IMR-90 (cell line): ENCODE data around the gene SPRY1. TPM values are rescaled to one million over a fixed set of nuclear protein-coding genes. Genes with fewer than 3 reads are reported as not detected.

Experiments used
- ATAC-seq: fragments of 200-7000 bp; cut with Tn5 transposase; 2 replicates; pipeline ENCODE4 v1.9.1; 2020; ENCODE audit warnings: low read depth, mild to moderate bottlenecking, moderate library complexity
- BruUV-seq: library from RNA; stranded (reverse); fragments of 400-500 nt; replicated peaks from 2 replicates; lab custom pipeline; 2021; lab: Mats Ljungman, UMichigan
- CTCF ChIA-PET: fragments of 300-600 bp; formaldehyde crosslinking; extraction: SDS; loops from one replicate; lab custom pipeline; 2021; ENCODE audit warnings: antibody characterized with exemption; lab: Yijun Ruan, JAX
- POLR2A ChIA-PET: fragments of 300-600 bp; sonication (Branson Sonifier 250); formaldehyde crosslinking; loops from one replicate; lab custom pipeline; 2022; ENCODE audit warnings: antibody characterized with exemption; ENCODE audit not compliant: unreplicated experiment; lab: Charles Lee
- DNase-seq: peaks from one replicate; pipeline ENCODE4 v3.0.0; 2013
- H2AFZ ChIP-seq: replicated peaks from 2 replicates; pipeline ENCODE3; 2013; ENCODE audit warnings: low read length, mild to moderate bottlenecking; ENCODE audit not compliant: poor library complexity
- H2AK5ac ChIP-seq: 2 replicates; pipeline ENCODE4 v1.6.1; 2013; ENCODE audit warnings: low read depth, low read length, inconsistent platforms
- H2AK9ac ChIP-seq: replicated peaks from 2 replicates; pipeline ENCODE3; 2013; ENCODE audit warnings: mild to moderate bottlenecking, low read depth, low read length, moderate library complexity; ENCODE audit not compliant: poor library complexity
- H2BK120ac ChIP-seq: 2 replicates; pipeline ENCODE4 v1.6.1; 2013; ENCODE audit warnings: low read depth, low read length, inconsistent platforms
- H2BK15ac ChIP-seq: 3 replicates; pipeline ENCODE4 v1.6.1; 2013; ENCODE audit warnings: low read depth, low read length, inconsistent platforms
- H2BK20ac ChIP-seq: 2 replicates; pipeline ENCODE4 v1.6.1; 2013; ENCODE audit warnings: low read depth, mild to moderate bottlenecking, inconsistent platforms, low read length, moderate library complexity
- H2BK5ac ChIP-seq: 2 replicates; pipeline ENCODE4 v1.6.1; 2013; ENCODE audit warnings: mild to moderate bottlenecking, low read depth, low read length, inconsistent platforms; ENCODE audit not compliant: poor library complexity, severe bottlenecking
- H3K14ac ChIP-seq: replicated peaks from 2 replicates; pipeline ENCODE4 v1.6.1; 2013; ENCODE audit warnings: low read depth, low read length, inconsistent platforms
- H3K18ac ChIP-seq: 2 replicates; pipeline ENCODE4 v1.6.1; 2013; ENCODE audit warnings: low read depth, low read length, control low read depth
- H3K23ac ChIP-seq: 2 replicates; pipeline ENCODE4 v1.6.1; 2013; ENCODE audit warnings: low read depth, low read length, inconsistent platforms
- H3K27ac ChIP-seq: 2 replicates; pipeline ENCODE4 v1.5.1; 2013; ENCODE audit warnings: mild to moderate bottlenecking, control low read depth, low read length; ENCODE audit not compliant: insufficient read depth
- H3K27me3 ChIP-seq: 2 replicates; pipeline ENCODE4 v1.6.1; 2013; ENCODE audit warnings: low read length; ENCODE audit not compliant: control insufficient read depth, insufficient read depth
- H3K36me3 ChIP-seq: 2 replicates; pipeline ENCODE4 v1.6.1; 2013; ENCODE audit warnings: low read length, mixed read lengths; ENCODE audit not compliant: control insufficient read depth, insufficient read depth
- H3K4ac ChIP-seq: 2 replicates; pipeline ENCODE4 v1.6.1; 2013; ENCODE audit warnings: low read depth, low read length, inconsistent platforms
- H3K4me1 ChIP-seq: 2 replicates; pipeline ENCODE4 v1.6.1; 2013; ENCODE audit warnings: low read length, mixed read lengths; ENCODE audit not compliant: control insufficient read depth, insufficient read depth
- H3K4me2 ChIP-seq: 2 replicates; pipeline ENCODE4 v1.6.1; 2013; ENCODE audit warnings: low read depth, mild to moderate bottlenecking, control low read depth, low read length, moderate library complexity
- H3K4me3 ChIP-seq: 2 replicates; pipeline ENCODE4 v1.5.1; 2013; ENCODE audit warnings: low read depth, mild to moderate bottlenecking, control low read depth, low read length, moderate library complexity; ENCODE audit not compliant: insufficient read depth
- H3K56ac ChIP-seq: 2 replicates; pipeline ENCODE4 v1.6.1; 2013; ENCODE audit warnings: low read length, inconsistent platforms; ENCODE audit not compliant: insufficient read depth; ENCODE audit errors: extremely low read depth
- H3K79me1 ChIP-seq, 2 experiments: 2 replicates each; pipeline ENCODE4 v1.6.1; 2013; ENCODE audit warnings: low read length in 2 of 2, inconsistent platforms in 1 of 2, low read depth in 1 of 2
- H3K9ac ChIP-seq: 2 replicates; pipeline ENCODE4 v1.6.1; 2013; ENCODE audit warnings: low read depth, low read length, control low read depth
- H3K9me1 ChIP-seq: 2 replicates; pipeline ENCODE4 v1.6.1; 2013; ENCODE audit warnings: low read length, inconsistent platforms; ENCODE audit not compliant: insufficient read depth
- H3K9me3 ChIP-seq: 2 replicates; pipeline ENCODE4 v1.6.1; 2013; ENCODE audit warnings: low read length; ENCODE audit not compliant: control insufficient read depth, insufficient read depth
- H4K20me1 ChIP-seq: 2 replicates; pipeline ENCODE4 v1.6.1; 2013; ENCODE audit warnings: low read length, inconsistent platforms; ENCODE audit not compliant: insufficient read depth
- H4K5ac ChIP-seq: 2 replicates; pipeline ENCODE4 v1.6.1; 2013; ENCODE audit warnings: mild to moderate bottlenecking, low read depth, low read length, control low read depth
- H4K8ac ChIP-seq, 2 experiments: 2 replicates each; pipeline ENCODE4 v1.6.1; 2013; ENCODE audit warnings: low read depth in 2 of 2, low read length in 2 of 2, control low read depth in 1 of 2, inconsistent platforms in 1 of 2
- H4K91ac ChIP-seq: 2 replicates; pipeline ENCODE4 v1.6.1; 2013; ENCODE audit warnings: low read depth, low read length, inconsistent platforms; ENCODE audit not compliant: insufficient read depth
- BHLHE40 ChIP-seq: fragments of 150-350 bp; IDR thresholded peaks from 2 replicates; pipeline ENCODE4 v1.6.1; 2016; ENCODE audit warnings: mild to moderate bottlenecking, low read depth, low read length
- CEBPB ChIP-seq: IDR thresholded peaks from 2 replicates; pipeline ENCODE4 v1.6.1; 2012; ENCODE audit warnings: low read depth, low read length, improper control_type of control experiment
- CHD1 ChIP-seq: IDR thresholded peaks from 2 replicates; pipeline ENCODE4 v1.6.1; 2012; ENCODE audit warnings: low read depth, low read length, improper control_type of control experiment
- FOS ChIP-seq: fragments of 150-350 bp; IDR thresholded peaks from 2 replicates; pipeline ENCODE4 v1.6.1; 2016; ENCODE audit warnings: low read depth, low read length
- MAFK ChIP-seq: IDR thresholded peaks from 2 replicates; pipeline ENCODE4 v1.6.1; 2012; ENCODE audit warnings: low read depth, low read length, improper control_type of control experiment
- MAZ ChIP-seq: IDR thresholded peaks from 2 replicates; pipeline ENCODE4 v1.6.1; 2012; ENCODE audit warnings: low read depth, mild to moderate bottlenecking, low read length, improper control_type of control experiment, moderate library complexity, borderline replicate concordance
- NFE2L2 ChIP-seq: fragments of 150-350 bp; IDR thresholded peaks from 2 replicates; pipeline ENCODE4 v1.6.1; 2016; ENCODE audit warnings: low read depth, mild to moderate bottlenecking, low read length
- POLR2A ChIP-seq: IDR thresholded peaks from 2 replicates; pipeline ENCODE4 v1.6.1; 2012; ENCODE audit warnings: mild to moderate bottlenecking, low read depth, low read length
- RAD21 ChIP-seq: IDR thresholded peaks from 2 replicates; pipeline ENCODE4 v1.6.1; 2012; ENCODE audit warnings: low read length, improper control_type of control experiment
- RCOR1 ChIP-seq: IDR thresholded peaks from 2 replicates; pipeline ENCODE4 v1.6.1; 2012; ENCODE audit warnings: mild to moderate bottlenecking, low read length, improper control_type of control experiment; ENCODE audit not compliant: insufficient replicate concordance
- RFX5 ChIP-seq: IDR thresholded peaks from 2 replicates; pipeline ENCODE4 v1.8.0; 2012; ENCODE audit warnings: low read depth, mild to moderate bottlenecking, low read length, moderate library complexity
- SMC3 ChIP-seq: fragments of 150-350 bp; IDR thresholded peaks from 2 replicates; pipeline ENCODE4 v1.6.1; 2016; ENCODE audit warnings: low read depth, mild to moderate bottlenecking, antibody characterized with exemption, low read length, moderate library complexity
- WGBS, 2 experiments: methylation state at CpG; one replicate each; pipeline versions ENCODE4 v1.1.5 to v1.1.7; 2013; ENCODE audit warnings: missing lambda C conversion rate in 2 of 2; ENCODE audit not compliant: insufficient read length in 1 of 2; ENCODE audit errors: extremely low coverage in 2 of 2; 5-methylcytosine and 5-hydroxymethylcytosine counted together
- dilution Hi-C: fragments of 300-500 bp; cut with HindIII; formaldehyde crosslinking; loops from one replicate; pipeline ENCODE4 v1.14.3; 2018; ENCODE audit warnings: low sequenced_read_pairs; ENCODE audit not compliant: unreplicated experiment
- in situ Hi-C: fragments of 300-500 bp; cut with MboI; formaldehyde crosslinking; loops from 3 replicates; pipeline ENCODE4 v1.14.3; 2019; ENCODE audit warnings: low sequenced_read_pairs, inconsistent platforms, mixed read lengths
- intact Hi-C: fragments of 100-400 bp; cut with micrococcal nuclease; formaldehyde crosslinking; loops from 2 replicates; pipeline ENCODE4 v1.10.0; 2022
- polyA plus RNA-seq, 3 experiments: library from polyadenylated mRNA; depleted of rRNA; stranded (reverse); fragments of >200 nt; gene quantifications; 2 replicates each; pipeline ENCODE4 v1.2.3, GENCODE V29; 2012; ENCODE audit warnings: low replicate concordance in 1 of 3
- total RNA-seq: library from RNA; depleted of rRNA; stranded (reverse); fragments of >200 nt; gene quantifications from 2 replicates; pipeline ENCODE4 v1.2.3, GENCODE V29; 2012
- TF ChIP-seq, protein P1 (sequence below): fragments of 150-350 bp; IDR thresholded peaks from 2 replicates; pipeline ENCODE4 v1.6.1; 2016; ENCODE audit warnings: low read depth, mild to moderate bottlenecking, low read length, moderate library complexity, borderline replicate concordance
- TF ChIP-seq, protein P2 (sequence below): fragments of 150-350 bp; IDR thresholded peaks from 2 replicates; pipeline ENCODE4 v1.6.1; 2017; ENCODE audit warnings: mild to moderate bottlenecking, antibody characterized with exemption, low read length, low read depth
- TF ChIP-seq, protein P3 (sequence below): conservative IDR thresholded peaks from 2 replicates; pipeline ENCODE4 v1.5.1; 2012; ENCODE audit warnings: mild to moderate bottlenecking, low read depth, low read length, improper control_type of control experiment

The SPRY1 gene
- total and polyA plus RNA-seq, 2 of the 4 experiments (the other 2 are of a cell fraction), result 1.4 to 2.2 TPM

DNA sequence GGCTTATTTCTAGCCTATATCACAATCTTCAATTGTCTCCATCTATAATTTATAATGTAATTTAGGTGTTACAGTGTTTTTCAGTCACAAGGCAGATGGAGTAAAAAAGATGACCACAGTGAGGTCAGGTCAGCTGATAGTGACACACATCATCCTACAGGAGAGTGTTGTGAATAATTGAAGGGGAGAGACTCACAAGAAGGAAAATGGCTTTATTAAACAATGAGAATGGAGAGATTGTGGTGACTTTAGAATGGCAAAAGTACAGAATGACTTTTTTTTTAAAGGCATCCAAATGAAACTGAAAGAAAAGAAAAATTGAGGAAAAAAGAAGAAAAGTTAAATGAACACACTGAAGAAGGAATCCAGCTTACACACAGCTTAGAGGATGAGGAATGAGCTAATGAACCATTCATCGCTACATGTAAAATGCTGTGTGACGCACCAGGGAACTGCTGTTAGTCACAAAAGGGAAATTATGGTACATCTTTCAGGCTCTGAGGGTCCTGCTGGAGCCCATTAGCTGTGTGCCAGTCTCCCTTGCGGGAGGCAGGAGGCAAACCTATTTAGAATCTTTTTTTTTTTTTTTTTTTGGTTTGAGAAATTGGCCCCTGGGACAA, 56.6 kb downstream of the SPRY1 start:
- Histone ChIP-seq H2BK5ac (peak overlapping the region; percentile 48), H3K23ac (peak overlapping the region; percentile 69), H4K91ac (no peak overlapping the region), H2AK9ac (no peak overlapping the region), H2BK120ac (peak overlapping the region; percentile 76), H2AFZ (no peak overlapping the region), H2BK20ac (peak overlapping the region; percentile 83), H4K8ac (peak overlapping the region; percentile 2 to 62), H3K27me3 (no peaks in the 10 kb centered on the region), H2BK15ac (peak overlapping the region; percentile 61), H2AK5ac (peak overlapping the region; percentile 85), H4K20me1 (no peaks in the 10 kb centered on the region), H3K14ac (peak overlapping the region; percentile 79), H3K9me1 (peaks cover 9% of the 10 kb centered on the region), H3K56ac (no peak overlapping the region), H3K79me1 (no peaks in the 10 kb centered on the region), H3K4me2 (peak overlapping the region; percentile 41; the same call in 1 of the 2 replicates), H3K9me3 (no peaks in the 10 kb centered on the region), H4K5ac (peak overlapping the region; percentile 45; the same call in 1 of the 2 replicates), H3K4me3 (no peak overlapping the region), H3K4me1 (peaks cover 4% of the 10 kb centered on the region), H3K4ac (peak overlapping the region; percentile 78), H3K9ac (no peak overlapping the region), H3K18ac (peak overlapping the region; percentile 51; the same call in 1 of the 2 replicates), H3K27ac (no peak overlapping the region), H3K36me3 (no peaks in the 10 kb centered on the region)
- intact Hi-C loops (no loop called here), dilution Hi-C loops (no loop called here), in situ Hi-C loops (no loop called here)
- ATAC-seq (peak; percentile 24), DNase-seq (peak; percentile 43)
- POLR2A ChIA-PET, result no interaction called here
- CTCF ChIA-PET, result interaction anchor here (0.6 to 1.2 kb wide), 3 partner anchors 65 to 305 kb away, joined by 3 to 5 read pairs (median 3); no protein-coding TSS in a partner anchor
- 60% methylated on average over 1 of the region's 3 CpGs; no CpG with 5 or more reads in 1 of the 2 experiments for WGBS, 2 experiments
- BruUV-seq, result no TSS peak
- no peak for TF ChIP-seq RFX5
- no peak for TF ChIP-seq CHD1
- no peak for TF ChIP-seq MAZ
- TF ChIP-seq, protein P1, sequence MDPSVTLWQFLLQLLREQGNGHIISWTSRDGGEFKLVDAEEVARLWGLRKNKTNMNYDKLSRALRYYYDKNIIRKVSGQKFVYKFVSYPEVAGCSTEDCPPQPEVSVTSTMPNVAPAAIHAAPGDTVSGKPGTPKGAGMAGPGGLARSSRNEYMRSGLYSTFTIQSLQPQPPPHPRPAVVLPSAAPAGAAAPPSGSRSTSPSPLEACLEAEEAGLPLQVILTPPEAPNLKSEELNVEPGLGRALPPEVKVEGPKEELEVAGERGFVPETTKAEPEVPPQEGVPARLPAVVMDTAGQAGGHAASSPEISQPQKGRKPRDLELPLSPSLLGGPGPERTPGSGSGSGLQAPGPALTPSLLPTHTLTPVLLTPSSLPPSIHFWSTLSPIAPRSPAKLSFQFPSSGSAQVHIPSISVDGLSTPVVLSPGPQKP, result no peak
- no peak for TF ChIP-seq CEBPB
- TF ChIP-seq, protein P2, sequence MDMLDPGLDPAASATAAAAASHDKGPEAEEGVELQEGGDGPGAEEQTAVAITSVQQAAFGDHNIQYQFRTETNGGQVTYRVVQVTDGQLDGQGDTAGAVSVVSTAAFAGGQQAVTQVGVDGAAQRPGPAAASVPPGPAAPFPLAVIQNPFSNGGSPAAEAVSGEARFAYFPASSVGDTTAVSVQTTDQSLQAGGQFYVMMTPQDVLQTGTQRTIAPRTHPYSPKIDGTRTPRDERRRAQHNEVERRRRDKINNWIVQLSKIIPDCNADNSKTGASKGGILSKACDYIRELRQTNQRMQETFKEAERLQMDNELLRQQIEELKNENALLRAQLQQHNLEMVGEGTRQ, result no peak
- TF ChIP-seq POLR2A, result no peak
- TF ChIP-seq, protein P3, sequence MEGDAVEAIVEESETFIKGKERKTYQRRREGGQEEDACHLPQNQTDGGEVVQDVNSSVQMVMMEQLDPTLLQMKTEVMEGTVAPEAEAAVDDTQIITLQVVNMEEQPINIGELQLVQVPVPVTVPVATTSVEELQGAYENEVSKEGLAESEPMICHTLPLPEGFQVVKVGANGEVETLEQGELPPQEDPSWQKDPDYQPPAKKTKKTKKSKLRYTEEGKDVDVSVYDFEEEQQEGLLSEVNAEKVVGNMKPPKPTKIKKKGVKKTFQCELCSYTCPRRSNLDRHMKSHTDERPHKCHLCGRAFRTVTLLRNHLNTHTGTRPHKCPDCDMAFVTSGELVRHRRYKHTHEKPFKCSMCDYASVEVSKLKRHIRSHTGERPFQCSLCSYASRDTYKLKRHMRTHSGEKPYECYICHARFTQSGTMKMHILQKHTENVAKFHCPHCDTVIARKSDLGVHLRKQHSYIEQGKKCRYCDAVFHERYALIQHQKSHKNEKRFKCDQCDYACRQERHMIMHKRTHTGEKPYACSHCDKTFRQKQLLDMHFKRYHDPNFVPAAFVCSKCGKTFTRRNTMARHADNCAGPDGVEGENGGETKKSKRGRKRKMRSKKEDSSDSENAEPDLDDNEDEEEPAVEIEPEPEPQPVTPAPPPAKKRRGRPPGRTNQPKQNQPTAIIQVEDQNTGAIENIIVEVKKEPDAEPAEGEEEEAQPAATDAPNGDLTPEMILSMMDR, result no peak
- TF ChIP-seq RCOR1, result no peak
- no peak for TF ChIP-seq BHLHE40
- TF ChIP-seq FOS, result no peak
- no peak for TF ChIP-seq MAFK
- no peak for TF ChIP-seq NFE2L2
- TF ChIP-seq RAD21, result no peak
- no peak for TF ChIP-seq SMC3
